BLaER1 (cell line): ENCODE results near the gene OXCT1.

Experiments
- H3K27ac ChIP-seq: shearing (Covaris generic); formaldehyde crosslinking; 2 replicates; pipeline ENCODE4 v1.8.1; 2022
- H3K27me3 ChIP-seq: shearing (Covaris generic); formaldehyde crosslinking; 2 replicates; pipeline ENCODE4 v1.8.1; 2022
- H3K36me3 ChIP-seq: shearing (Covaris generic); formaldehyde crosslinking; 2 replicates; pipeline ENCODE4 v1.8.1; 2022
- H3K4me1 ChIP-seq: shearing (Covaris generic); formaldehyde crosslinking; 2 replicates; pipeline ENCODE4 v1.8.1; 2022
- H3K4me2 ChIP-seq: shearing (Covaris generic); formaldehyde crosslinking; 2 replicates; pipeline ENCODE4 v1.8.1; 2022
- H3K4me3 ChIP-seq: shearing (Covaris generic); formaldehyde crosslinking; 2 replicates; pipeline ENCODE4 v1.8.1; 2022
- H3K9ac ChIP-seq: shearing (Covaris generic); formaldehyde crosslinking; 2 replicates; pipeline ENCODE4 v1.8.1; 2022
- H3K9me3 ChIP-seq: shearing (Covaris generic); formaldehyde crosslinking; 2 replicates; pipeline ENCODE4 v1.8.1; 2022
- H4K20me1 ChIP-seq: shearing (Covaris generic); formaldehyde crosslinking; 2 replicates; pipeline ENCODE4 v1.8.1; 2022
- Cebpa-rat ChIP-seq: shearing (Covaris generic); IDR thresholded peaks from 2 replicates; pipeline ENCODE4 v1.8.1; 2022

Gene OXCT1

GRCh38 chr5:41707853-41708603 lies 162.2 kb downstream of the OXCT1 start:
- Histone ChIP-seq H3K9ac (no peak overlapping the region), H3K27ac (no peak overlapping the region), H3K27me3 (no peaks in the 10 kb centered on the region), H4K20me1 (no peaks in the 10 kb centered on the region), H3K4me2 (no peak overlapping the region), H3K36me3 (no peaks in the 10 kb centered on the region), H3K9me3 (no peaks in the 10 kb centered on the region), H3K4me1 (no peaks in the 10 kb centered on the region), H3K4me3 (no peak overlapping the region)
- no peak for TF ChIP-seq Cebpa-rat

DNA sequence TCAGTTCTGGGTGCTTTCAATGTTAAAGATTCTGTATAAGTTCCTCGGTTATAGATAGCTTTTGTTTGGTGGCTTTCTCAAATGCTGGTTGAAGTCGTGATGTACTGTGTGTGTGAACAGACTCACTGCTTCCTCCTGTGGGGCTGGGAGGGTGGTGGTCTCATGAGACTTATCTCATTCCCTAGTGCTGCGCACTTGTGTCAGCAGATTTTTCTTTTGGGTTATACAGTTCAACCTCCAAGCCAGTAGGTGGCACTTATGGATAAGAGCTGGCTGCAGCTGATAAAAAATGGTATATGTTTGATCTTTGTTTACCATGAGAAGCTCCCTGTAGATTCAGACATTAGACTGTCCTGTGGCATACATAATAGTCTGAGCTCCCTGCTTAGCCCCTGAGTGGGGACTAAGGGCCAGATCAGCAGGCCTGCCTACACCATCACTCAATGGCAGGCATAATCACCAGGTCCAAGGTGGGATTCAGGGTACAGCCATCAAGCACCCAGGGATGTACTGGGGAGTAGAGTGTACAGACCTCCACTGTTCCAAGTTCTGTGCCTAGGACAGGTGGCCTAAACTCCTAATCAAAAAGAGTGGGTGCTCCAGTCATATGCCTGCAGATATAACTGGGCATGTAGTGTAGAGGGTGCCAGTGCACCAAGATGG lies 174.2 kb downstream of the OXCT1 start:
- Histone ChIP-seq H3K27me3 (no peaks in the 10 kb centered on the region), H3K36me3 (no peaks in the 10 kb centered on the region), H3K27ac (no peak overlapping the region), H4K20me1 (no peaks in the 10 kb centered on the region), H3K4me3 (no peak overlapping the region), H3K4me2 (no peak overlapping the region), H3K9ac (no peak overlapping the region), H3K4me1 (no peaks in the 10 kb centered on the region), H3K9me3 (no peaks in the 10 kb centered on the region)
- no peak for TF ChIP-seq Cebpa-rat

GRCh38 chr5:41686767-41687166 lies 183.5 kb downstream of the OXCT1 start:
- Histone ChIP-seq H3K4me2 (no peak overlapping the region), H4K20me1 (no peaks in the 10 kb centered on the region), H3K27ac (no peak overlapping the region), H3K36me3 (no peaks in the 10 kb centered on the region), H3K9ac (no peak overlapping the region), H3K27me3 (no peaks in the 10 kb centered on the region), H3K4me1 (no peaks in the 10 kb centered on the region), H3K9me3 (no peaks in the 10 kb centered on the region), H3K4me3 (no peak overlapping the region)
- TF ChIP-seq Cebpa-rat = no peak

- H3K4me2 ChIP-seq = no peak overlapping the region
- no peaks in the 10 kb centered on the region for H3K36me3 ChIP-seq
- no peak for TF ChIP-seq Cebpa-rat
- H3K4me3 ChIP-seq = no peak overlapping the region
- H3K9me3 ChIP-seq = no peaks in the 10 kb centered on the region
- H4K20me1 ChIP-seq = no peaks in the 10 kb centered on the region
- no peaks in the 10 kb centered on the region for H3K4me1 ChIP-seq
- H3K9ac ChIP-seq = no peak overlapping the region
- H3K27ac ChIP-seq = no peak overlapping the region
- no peaks in the 10 kb centered on the region for H3K27me3 ChIP-seq
Measured at GRCh38 chr5:41686191-41686590, 184.0 kb downstream of the OXCT1 start.

GRCh38 chr5:41683181-41683580 lies 187.0 kb downstream of the OXCT1 start:
- Histone ChIP-seq H3K9me3 (peaks cover 6% of the 10 kb centered on the region; the same call in 1 of the 2 replicates), H3K27me3 (no peaks in the 10 kb centered on the region), H4K20me1 (no peaks in the 10 kb centered on the region), H3K27ac (no peak overlapping the region), H3K36me3 (no peaks in the 10 kb centered on the region), H3K4me1 (no peaks in the 10 kb centered on the region), H3K4me3 (no peak overlapping the region), H3K9ac (no peak overlapping the region), H3K4me2 (no peak overlapping the region)
- TF ChIP-seq Cebpa-rat = no peak

DNA sequence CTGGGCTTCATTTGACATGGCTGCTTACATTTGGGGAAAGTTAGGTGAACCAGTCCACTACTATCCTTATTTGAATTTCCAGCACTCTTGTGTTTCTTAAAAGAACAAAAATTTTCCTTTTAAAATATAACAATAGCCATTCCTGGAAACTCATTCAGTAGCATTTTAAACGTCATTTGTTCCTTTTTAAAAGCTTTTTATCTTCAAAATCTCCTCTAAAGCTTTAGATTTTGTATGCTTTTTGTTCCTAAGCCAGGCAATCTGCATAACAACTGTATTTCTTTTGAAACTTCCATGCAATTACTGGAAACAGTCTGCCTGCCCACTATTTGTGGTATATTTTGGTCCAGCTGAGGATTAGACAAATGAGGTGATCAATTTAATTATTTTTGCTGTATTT lies 187.6 kb downstream of the OXCT1 start:
- H3K4me2 ChIP-seq = no peak overlapping the region
- TF ChIP-seq Cebpa-rat = no peak
- no peaks in the 10 kb centered on the region for H3K27me3 ChIP-seq
- H4K20me1 ChIP-seq = no peaks in the 10 kb centered on the region
- no peak overlapping the region for H3K9ac ChIP-seq
- H3K4me1 ChIP-seq = no peaks in the 10 kb centered on the region
- H3K9me3 ChIP-seq = peaks cover 6% of the 10 kb centered on the region; the same call in 1 of the 2 replicates
- no peaks in the 10 kb centered on the region for H3K36me3 ChIP-seq
- H3K4me3 ChIP-seq = no peak overlapping the region
- H3K27ac ChIP-seq = no peak overlapping the region

- H4K20me1 ChIP-seq = no peaks in the 10 kb centered on the region
- no peak overlapping the region for H3K4me3 ChIP-seq
- H3K27ac ChIP-seq = no peak overlapping the region
- no peaks in the 10 kb centered on the region for H3K27me3 ChIP-seq
- H3K9me3 ChIP-seq = peaks cover 6% of the 10 kb centered on the region; the same call in 1 of the 2 replicates
- no peak overlapping the region for H3K4me2 ChIP-seq
- H3K4me1 ChIP-seq = no peaks in the 10 kb centered on the region
- TF ChIP-seq Cebpa-rat = no peak
- no peaks in the 10 kb centered on the region for H3K36me3 ChIP-seq
- H3K9ac ChIP-seq = no peak overlapping the region
Measured at GRCh38 chr5:41681840-41682239, 188.4 kb downstream of the OXCT1 start.
